ENCODE measurements around the gene APBB2.

DNA sequence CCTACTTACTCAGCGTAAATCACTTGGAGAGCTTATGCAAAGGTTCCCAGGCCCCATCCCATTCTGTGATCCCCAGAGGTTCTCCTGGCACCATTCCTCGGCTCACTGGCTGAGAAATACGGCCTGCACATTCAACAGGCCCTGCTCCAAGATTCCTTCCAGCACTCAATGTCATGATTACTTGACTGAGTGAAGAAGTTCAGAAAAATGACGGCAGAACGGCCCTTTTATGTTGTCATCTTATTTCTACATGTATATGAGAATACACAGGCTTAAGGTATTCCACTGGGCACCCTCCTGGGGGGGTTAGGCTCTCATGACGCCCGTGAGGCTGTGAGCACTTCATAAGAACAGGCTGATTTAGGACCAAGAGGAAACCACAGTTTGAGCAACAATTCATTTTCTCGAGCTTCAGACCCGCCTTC is 274.0 kb downstream of the APBB2 start:
- TF ChIP-seq POLR2A (IDR thresholded peaks at IDR 0.05; ENCODE audit: low read depth) (no peak), POLR2AphosphoS5 (IDR thresholded peaks at IDR 0.05) (no peak)
- TF ChIP-seq, protein P1, sequence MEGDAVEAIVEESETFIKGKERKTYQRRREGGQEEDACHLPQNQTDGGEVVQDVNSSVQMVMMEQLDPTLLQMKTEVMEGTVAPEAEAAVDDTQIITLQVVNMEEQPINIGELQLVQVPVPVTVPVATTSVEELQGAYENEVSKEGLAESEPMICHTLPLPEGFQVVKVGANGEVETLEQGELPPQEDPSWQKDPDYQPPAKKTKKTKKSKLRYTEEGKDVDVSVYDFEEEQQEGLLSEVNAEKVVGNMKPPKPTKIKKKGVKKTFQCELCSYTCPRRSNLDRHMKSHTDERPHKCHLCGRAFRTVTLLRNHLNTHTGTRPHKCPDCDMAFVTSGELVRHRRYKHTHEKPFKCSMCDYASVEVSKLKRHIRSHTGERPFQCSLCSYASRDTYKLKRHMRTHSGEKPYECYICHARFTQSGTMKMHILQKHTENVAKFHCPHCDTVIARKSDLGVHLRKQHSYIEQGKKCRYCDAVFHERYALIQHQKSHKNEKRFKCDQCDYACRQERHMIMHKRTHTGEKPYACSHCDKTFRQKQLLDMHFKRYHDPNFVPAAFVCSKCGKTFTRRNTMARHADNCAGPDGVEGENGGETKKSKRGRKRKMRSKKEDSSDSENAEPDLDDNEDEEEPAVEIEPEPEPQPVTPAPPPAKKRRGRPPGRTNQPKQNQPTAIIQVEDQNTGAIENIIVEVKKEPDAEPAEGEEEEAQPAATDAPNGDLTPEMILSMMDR (IDR thresholded peaks at IDR 0.05), result no peak

Data from esophagus muscularis mucosa (tissue), 3 donors.